Esophagus squamous epithelium (tissue), 5 donors: Measurements from ENCODE around the gene CNGB1. TPM values are rescaled to one million over a fixed set of nuclear protein-coding genes. Genes with fewer than 3 reads are reported as not detected.

Experiments
- DNase-seq: peaks from one replicate; lab custom pipeline; 2025; lab: John Stamatoyannopoulos, UW
- H3K27ac ChIP-seq, 4 donors: fragments of 200-600 bp; sonication (generic); one replicate each; pipeline ENCODE4 v1.5.1; 2016 to 2019; ENCODE audit warnings: mild to moderate bottlenecking in 1 of 4
- H3K27me3 ChIP-seq, 4 donors: fragments of 200-600 bp; sonication (generic); 1 replicate in 3 of 4; 2 replicates in 1 of 4; pipeline versions ENCODE4 v1.5.1 to v1.6.0; 2017 to 2021; ENCODE audit warnings: antibody characterized with exemption in 1 of 4
- H3K36me3 ChIP-seq, 3 donors: fragments of 200-600 bp; sonication (generic); one replicate each; pipeline ENCODE4 v1.5.1; 2016 to 2019
- H3K4me1 ChIP-seq, 3 donors: fragments of 200-600 bp; sonication (generic); one replicate each; pipeline ENCODE4 v1.5.1; 2017 to 2019
- H3K4me3 ChIP-seq, 4 donors: fragments of 200-600 bp; sonication (generic); 1 replicate in 3 of 4; 2 replicates in 1 of 4; pipeline ENCODE4 v1.5.1; 2016 to 2019; ENCODE audit warnings: mild to moderate bottlenecking in 2 of 4, moderate library complexity in 1 of 4
- H3K9me3 ChIP-seq, 3 donors: fragments of 200-600 bp; sonication (generic); one replicate each; pipeline ENCODE4 v1.5.1; 2016 to 2019
- POLR2A ChIP-seq, 4 donors: fragments of 450-650 bp; IDR thresholded peaks; one replicate each; pipeline ENCODE4 v1.6.1; 2017; ENCODE audit warnings: antibody characterized with exemption in 4 of 4, mild to moderate bottlenecking in 4 of 4, moderate library complexity in 3 of 4
- WGBS, 2 donors: methylation state at CpG; one replicate each; pipeline ENCODE4 v1.1.5; 2018; 5-methylcytosine and 5-hydroxymethylcytosine counted together
- intact Hi-C: fragments of 100-400 bp; cut with DNase I; formaldehyde crosslinking; loops from one replicate; pipeline ENCODE4 v1.15.0; 2022
- total RNA-seq, 4 donors: library from RNA; depleted of rRNA; stranded (reverse); fragments of >200 nt; gene quantifications; one replicate each; pipeline ENCODE4 v1.1.0, GENCODE V29; 2016
- TF ChIP-seq, protein P1 (sequence below), 6 experiments: fragments of 450-650 bp in 4 of 6; fragments of 200-600 bp in 2 of 6; sonication (generic) in 2 of 6; IDR thresholded peaks; one replicate each; pipeline ENCODE4 v1.5.1; 2016 to 2019; ENCODE audit warnings: antibody characterized with exemption in 6 of 6, mild to moderate bottlenecking in 4 of 6, moderate library complexity in 4 of 6
- donor health status: DM: yes; HTN: yes; CAD: no.

CNGB1 gene
- total RNA-seq, 4 donors from 2014 or later, result 0.04 TPM; not detected in 3

GRCh38 chr16:57966204-57966771, 4.6 kb downstream of the CNGB1 start:
- H3K36me3 ChIP-seq, result no peaks in the 10 kb centered on the region
- intact Hi-C loops, result no loop called here
- no peak overlapping the region for H3K27ac ChIP-seq
- no peak for TF ChIP-seq POLR2A (IDR thresholded peaks at IDR 0.05)
- TF ChIP-seq, protein P1, sequence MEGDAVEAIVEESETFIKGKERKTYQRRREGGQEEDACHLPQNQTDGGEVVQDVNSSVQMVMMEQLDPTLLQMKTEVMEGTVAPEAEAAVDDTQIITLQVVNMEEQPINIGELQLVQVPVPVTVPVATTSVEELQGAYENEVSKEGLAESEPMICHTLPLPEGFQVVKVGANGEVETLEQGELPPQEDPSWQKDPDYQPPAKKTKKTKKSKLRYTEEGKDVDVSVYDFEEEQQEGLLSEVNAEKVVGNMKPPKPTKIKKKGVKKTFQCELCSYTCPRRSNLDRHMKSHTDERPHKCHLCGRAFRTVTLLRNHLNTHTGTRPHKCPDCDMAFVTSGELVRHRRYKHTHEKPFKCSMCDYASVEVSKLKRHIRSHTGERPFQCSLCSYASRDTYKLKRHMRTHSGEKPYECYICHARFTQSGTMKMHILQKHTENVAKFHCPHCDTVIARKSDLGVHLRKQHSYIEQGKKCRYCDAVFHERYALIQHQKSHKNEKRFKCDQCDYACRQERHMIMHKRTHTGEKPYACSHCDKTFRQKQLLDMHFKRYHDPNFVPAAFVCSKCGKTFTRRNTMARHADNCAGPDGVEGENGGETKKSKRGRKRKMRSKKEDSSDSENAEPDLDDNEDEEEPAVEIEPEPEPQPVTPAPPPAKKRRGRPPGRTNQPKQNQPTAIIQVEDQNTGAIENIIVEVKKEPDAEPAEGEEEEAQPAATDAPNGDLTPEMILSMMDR (IDR thresholded peaks at IDR 0.05), result no peak
- H3K27me3 ChIP-seq, result no peaks in the 10 kb centered on the region
- H3K4me3 ChIP-seq, result no peak overlapping the region
- no peak for DNase-seq
- no peaks in the 10 kb centered on the region for H3K4me1 ChIP-seq
- H3K9me3 ChIP-seq, result no peaks in the 10 kb centered on the region
- WGBS, 2 donors, result 30 to 49% methylated on average over 2 to 4 of the region's 4 CpGs

- Histone ChIP-seq H3K27me3 (peaks cover 0 to 4% (median 0%) of the 10 kb centered on the region in 4 donors), H3K9me3 (no peaks in the 10 kb centered on the region), H3K4me1 (no peaks in the 10 kb centered on the region), H3K36me3 (no peaks in the 10 kb centered on the region), H3K27ac (no peak overlapping the region), H3K4me3 (no peak overlapping the region)
- TF ChIP-seq, protein P1 (IDR thresholded peaks at IDR 0.05), result no peak
- no peak for TF ChIP-seq POLR2A (IDR thresholded peaks at IDR 0.05)
- 62% methylated on average over 6 of the region's 10 CpGs; no CpG with 5 or more reads in 1 of the 2 donors for WGBS, 2 donors
- no peak for DNase-seq
- intact Hi-C loops, result no loop called here
Observed at GRCh38 chr16:57964157-57964700, 6.7 kb downstream of the CNGB1 start.

GRCh38 chr16:57962756-57963155, 8.2 kb downstream of the CNGB1 start:
- H3K27ac ChIP-seq, result no peak overlapping the region
- 48 to 79% methylated on average over 5 to 6 of the region's 9 CpGs for WGBS, 2 donors
- TF ChIP-seq POLR2A (IDR thresholded peaks at IDR 0.05), result no peak
- TF ChIP-seq, protein P1 (IDR thresholded peaks at IDR 0.05), result no peak
- no peak for DNase-seq
- H3K4me3 ChIP-seq, result no peak overlapping the region
- no peaks in the 10 kb centered on the region for H3K36me3 ChIP-seq
- no peaks in the 10 kb centered on the region for H3K4me1 ChIP-seq
- intact Hi-C loops, result no loop called here
- H3K9me3 ChIP-seq, result no peaks in the 10 kb centered on the region
- H3K27me3 ChIP-seq, result peaks cover 0 to 4% (median 0%) of the 10 kb centered on the region in 4 donors

DNA sequence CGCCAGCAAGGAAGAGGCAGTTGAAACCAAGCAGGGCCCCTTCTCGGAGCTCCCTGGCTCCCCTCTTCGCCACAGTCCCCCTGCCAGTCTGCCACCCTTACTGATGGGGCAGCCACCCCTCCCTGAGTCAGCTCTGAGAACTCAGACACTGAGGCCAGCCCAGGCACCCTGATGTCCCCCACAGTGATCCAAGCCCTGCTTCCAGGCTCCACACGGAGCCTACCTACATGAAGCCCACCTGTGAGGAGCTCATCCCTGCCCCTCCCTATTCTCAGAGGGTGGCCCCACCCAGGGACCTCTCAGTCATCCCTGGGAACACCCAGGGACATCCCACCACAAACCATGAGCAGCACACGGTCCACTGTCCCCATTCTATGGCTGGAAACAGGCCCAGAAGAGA, 8.9 kb downstream of the CNGB1 start:
- intact Hi-C loops, result no loop called here
- DNase-seq, result no peak
- Histone ChIP-seq H3K4me1 (no peaks in the 10 kb centered on the region), H3K9me3 (no peaks in the 10 kb centered on the region), H3K27ac (no peak overlapping the region), H3K27me3 (peaks cover 0 to 4% (median 0%) of the 10 kb centered on the region in 4 donors), H3K36me3 (no peaks in the 10 kb centered on the region), H3K4me3 (no peak overlapping the region)
- no peak for TF ChIP-seq POLR2A (IDR thresholded peaks at IDR 0.05)
- WGBS, 2 donors, result 61 to 68% methylated on average over 4 of the region's 5 CpGs

GRCh38 chr16:57961538-57961937, 9.4 kb downstream of the CNGB1 start:
- intact Hi-C loops, result no loop called here
- no peaks in the 10 kb centered on the region for H3K4me1 ChIP-seq
- no peak overlapping the region for H3K27ac ChIP-seq
- H3K36me3 ChIP-seq, result no peaks in the 10 kb centered on the region
- no peak for DNase-seq
- TF ChIP-seq, protein P1 (IDR thresholded peaks at IDR 0.05), result no peak
- no peak for TF ChIP-seq POLR2A (IDR thresholded peaks at IDR 0.05)
- no peaks in the 10 kb centered on the region for H3K9me3 ChIP-seq
- 53 to 65% methylated on average over 2 of the region's 2 CpGs for WGBS, 2 donors
- no peak overlapping the region for H3K4me3 ChIP-seq
- peaks cover 0 to 4% (median 0%) of the 10 kb centered on the region in 4 donors for H3K27me3 ChIP-seq
